Transverse colon (tissue), 3 donors: ENCODE measurements around the gene C11orf68.

Experiments used
- CTCF ChIP-seq, 5 experiments: fragments of 200-600 bp in 3 of 5; fragments of 450-650 bp in 2 of 5; sonication (generic) in 3 of 5; IDR thresholded peaks; 1 replicate in 2 of 5; 2 replicates in 3 of 5; pipeline ENCODE4 v1.5.1; 2016 to 2017; ENCODE audit warnings: antibody characterized with exemption in 5 of 5, inconsistent platforms in 3 of 5, mild to moderate bottlenecking in 2 of 5, moderate library complexity in 1 of 5
- EP300 ChIP-seq: sonication (generic); formaldehyde crosslinking; IDR thresholded peaks from one replicate; pipeline ENCODE4 v1.6.1; 2017; ENCODE audit warnings: antibody characterized with exemption, low read depth
- POLR2A ChIP-seq: fragments of 450-650 bp; IDR thresholded peaks from one replicate; pipeline ENCODE4 v1.6.1; 2016; ENCODE audit warnings: antibody characterized with exemption, mild to moderate bottlenecking, moderate library complexity

- no peak for TF ChIP-seq CTCF (IDR thresholded peaks at IDR 0.05)
- TF ChIP-seq POLR2A = no peak
- no peak for TF ChIP-seq EP300
Observed at GRCh38 chr11:65932558-65932919, 13.7 kb upstream of the C11orf68 start.
